HL-60 (cell line): ENCODE measurements around the gene IL1RAPL1.

ENCODE experiments used
- DNase-seq, 2 experiments: peaks; one replicate each; pipeline ENCODE4 v3.0.0-alpha.2; 2010 to 2020; ENCODE audit warnings: low read depth in 1 of 2, low spot score in 1 of 2
- H3K27ac ChIP-seq: fragments of 250-450 bp; sonication (Bioruptor Pico); replicated peaks from 2 replicates; pipeline ENCODE4 v1.5.1; 2020; ENCODE audit warnings: mild to moderate bottlenecking, moderate library complexity
- H3K27me3 ChIP-seq: fragments of 250-450 bp; sonication (Bioruptor Pico); 2 replicates; pipeline ENCODE4 v1.5.1; 2021; ENCODE audit warnings: mild to moderate bottlenecking, moderate library complexity; ENCODE audit not compliant: insufficient read depth, poor library complexity, severe bottlenecking
- H3K4me3 ChIP-seq: replicated peaks from 2 replicates; pipeline ENCODE4 v1.5.1; 2011; ENCODE audit warnings: mild to moderate bottlenecking, control low read depth, low read length; ENCODE audit not compliant: insufficient read depth
- CTCF ChIP-seq: IDR thresholded peaks from one replicate; pipeline ENCODE4 v1.5.1; 2011; ENCODE audit warnings: low read length, control low read depth, inconsistent platforms; ENCODE audit not compliant: insufficient read depth
- GABPA ChIP-seq: IDR thresholded peaks from 2 replicates; pipeline ENCODE4 v1.6.1; 2012; ENCODE audit warnings: low read depth
- POLR2AphosphoS5 ChIP-seq: IDR thresholded peaks from 2 replicates; pipeline ENCODE4 v1.6.1; 2012; ENCODE audit warnings: low read depth
- SPI1 ChIP-seq: IDR thresholded peaks from 2 replicates; pipeline ENCODE4 v1.6.1; 2012; ENCODE audit warnings: low read depth, mild to moderate bottlenecking, borderline replicate concordance
- TF ChIP-seq, protein P1 (sequence below): IDR thresholded peaks from 2 replicates; pipeline ENCODE4 v1.6.1; 2012; ENCODE audit warnings: low read depth; ENCODE audit not compliant: insufficient replicate concordance

Gene IL1RAPL1

GRCh38 chrX:29661290-29661689 is 1074.0 kb downstream of the IL1RAPL1 start:
- Histone ChIP-seq H3K27me3 (no peaks in the 10 kb centered on the region), H3K4me3 (no peak overlapping the region), H3K27ac (no peak overlapping the region)
- TF ChIP-seq SPI1 (no peak), CTCF (no peak), POLR2AphosphoS5 (no peak), GABPA (no peak)
- TF ChIP-seq, protein P1, sequence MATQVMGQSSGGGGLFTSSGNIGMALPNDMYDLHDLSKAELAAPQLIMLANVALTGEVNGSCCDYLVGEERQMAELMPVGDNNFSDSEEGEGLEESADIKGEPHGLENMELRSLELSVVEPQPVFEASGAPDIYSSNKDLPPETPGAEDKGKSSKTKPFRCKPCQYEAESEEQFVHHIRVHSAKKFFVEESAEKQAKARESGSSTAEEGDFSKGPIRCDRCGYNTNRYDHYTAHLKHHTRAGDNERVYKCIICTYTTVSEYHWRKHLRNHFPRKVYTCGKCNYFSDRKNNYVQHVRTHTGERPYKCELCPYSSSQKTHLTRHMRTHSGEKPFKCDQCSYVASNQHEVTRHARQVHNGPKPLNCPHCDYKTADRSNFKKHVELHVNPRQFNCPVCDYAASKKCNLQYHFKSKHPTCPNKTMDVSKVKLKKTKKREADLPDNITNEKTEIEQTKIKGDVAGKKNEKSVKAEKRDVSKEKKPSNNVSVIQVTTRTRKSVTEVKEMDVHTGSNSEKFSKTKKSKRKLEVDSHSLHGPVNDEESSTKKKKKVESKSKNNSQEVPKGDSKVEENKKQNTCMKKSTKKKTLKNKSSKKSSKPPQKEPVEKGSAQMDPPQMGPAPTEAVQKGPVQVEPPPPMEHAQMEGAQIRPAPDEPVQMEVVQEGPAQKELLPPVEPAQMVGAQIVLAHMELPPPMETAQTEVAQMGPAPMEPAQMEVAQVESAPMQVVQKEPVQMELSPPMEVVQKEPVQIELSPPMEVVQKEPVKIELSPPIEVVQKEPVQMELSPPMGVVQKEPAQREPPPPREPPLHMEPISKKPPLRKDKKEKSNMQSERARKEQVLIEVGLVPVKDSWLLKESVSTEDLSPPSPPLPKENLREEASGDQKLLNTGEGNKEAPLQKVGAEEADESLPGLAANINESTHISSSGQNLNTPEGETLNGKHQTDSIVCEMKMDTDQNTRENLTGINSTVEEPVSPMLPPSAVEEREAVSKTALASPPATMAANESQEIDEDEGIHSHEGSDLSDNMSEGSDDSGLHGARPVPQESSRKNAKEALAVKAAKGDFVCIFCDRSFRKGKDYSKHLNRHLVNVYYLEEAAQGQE: no peak
- DNase-seq: no peak

- TF ChIP-seq, protein P1: no peak
- TF ChIP-seq POLR2AphosphoS5 (no peak), SPI1 (no peak), CTCF (no peak), GABPA (no peak)
- Histone ChIP-seq H3K4me3 (no peak overlapping the region), H3K27me3 (no peaks in the 10 kb centered on the region), H3K27ac (no peak overlapping the region)
- peak in 1 of 2 experiments; percentile 27 for DNase-seq
These were observed 1074.9 kb downstream of the IL1RAPL1 start for GRCh38 chrX:29662101-29662500.

DNA sequence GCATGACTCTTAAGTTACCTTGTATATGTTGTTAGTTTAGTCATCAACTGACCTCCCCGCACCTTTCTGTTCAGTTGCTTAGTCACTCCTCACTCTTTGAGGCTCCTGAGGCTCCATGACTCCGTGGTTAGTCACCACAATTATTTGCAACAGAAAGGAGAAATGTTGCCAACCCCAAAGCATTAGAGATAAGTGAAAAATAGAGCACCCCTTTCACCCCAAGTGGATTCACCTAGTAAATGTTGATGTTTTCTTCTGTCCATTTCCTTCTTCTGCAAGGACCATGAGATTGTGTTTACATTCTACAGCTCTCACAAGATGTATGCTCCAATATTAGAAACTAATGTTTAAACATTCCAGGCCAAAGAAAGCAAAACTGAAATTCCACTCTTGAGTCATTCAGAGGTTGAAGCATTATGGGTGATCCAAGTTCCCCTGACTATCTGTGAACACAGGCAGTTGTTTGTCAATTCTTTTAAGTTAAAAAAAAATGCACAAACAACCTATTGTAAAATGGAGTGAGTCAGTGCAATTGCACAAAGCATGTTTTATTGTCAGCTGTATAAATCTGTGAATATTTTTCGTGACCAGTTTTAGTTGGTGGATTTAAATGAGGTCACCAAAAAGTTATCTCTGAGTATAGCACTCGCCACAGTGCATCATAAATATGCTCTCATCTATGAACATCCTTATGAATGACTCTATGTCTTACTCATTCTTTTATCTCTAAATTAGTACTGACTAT is 1075.7 kb downstream of the IL1RAPL1 start:
- no peak overlapping the region for H3K27ac ChIP-seq
- H3K27me3 ChIP-seq: no peaks in the 10 kb centered on the region
- TF ChIP-seq CTCF (no peak), GABPA (no peak), SPI1 (no peak), POLR2AphosphoS5 (no peak)
- TF ChIP-seq, protein P1: no peak
- DNase-seq: peak in 1 of 2 experiments; percentile 38
- no peak overlapping the region for H3K4me3 ChIP-seq
